Activated CD4-positive, alpha-beta T cell treated with anti-CD3 and anti-CD28 coated beads, Interleukin-10, Interleukin-2, amounts not matched to agents 100 ng/mL and 50 ng/mL, durations not matched to agents 16 hours and 8 hours (primary cell): ENCODE results near the gene DIP2C.
"Not testable (repeated sequence)": the region's sequence is repeated elsewhere in the genome, so short reads cannot be mapped to it uniquely, and the experiment has no call there.

ENCODE experiments used
- DNase-seq: peaks from one replicate; pipeline ENCODE4 v3.0.0-alpha.2; 2020

Gene DIP2C

GRCh38 chr10:590721-591120, 98.7 kb downstream of the DIP2C start:
- no peak for DNase-seq

- DNase-seq = no peak
Measured at GRCh38 chr10:589961-590680, 99.3 kb downstream of the DIP2C start.

- DNase-seq = no peak
Measured at GRCh38 chr10:588246-589165, 101.0 kb downstream of the DIP2C start.

GRCh38 chr10:586716-587115, 102.8 kb downstream of the DIP2C start:
- no peak for DNase-seq

GRCh38 chr10:586151-586550, 103.3 kb downstream of the DIP2C start:
- DNase-seq = no peak

- no peak for DNase-seq
Measured at GRCh38 chr10:585502-585901, 104.0 kb downstream of the DIP2C start.

- not testable (repeated sequence) for DNase-seq
Measured at GRCh38 chr10:584497-585290, 104.8 kb downstream of the DIP2C start.

- DNase-seq = no peak
Measured at GRCh38 chr10:583433-583832, 106.0 kb downstream of the DIP2C start.

- DNase-seq = no peak
Measured at GRCh38 chr10:581776-582330, 107.6 kb downstream of the DIP2C start.

- no peak for DNase-seq
Measured at GRCh38 chr10:580778-581177, 108.7 kb downstream of the DIP2C start.

GRCh38 chr10:576130-576465, 113.4 kb downstream of the DIP2C start:
- DNase-seq = no peak

GRCh38 chr10:575402-576129, 113.9 kb downstream of the DIP2C start:
- no peak for DNase-seq

- DNase-seq = no peak
Measured at GRCh38 chr10:572696-573095, 116.8 kb downstream of the DIP2C start.

- DNase-seq = no peak
Measured at GRCh38 chr10:571688-572451, 117.6 kb downstream of the DIP2C start.

- DNase-seq = no peak
Measured at GRCh38 chr10:571166-571565, 118.3 kb downstream of the DIP2C start.

- DNase-seq = no peak
Measured at GRCh38 chr10:570628-571163, 118.8 kb downstream of the DIP2C start.

GRCh38 chr10:569961-570627, 119.4 kb downstream of the DIP2C start:
- no peak for DNase-seq

GRCh38 chr10:568848-569247, 120.6 kb downstream of the DIP2C start:
- no peak for DNase-seq

GRCh38 chr10:567869-568268, 121.6 kb downstream of the DIP2C start:
- DNase-seq = no peak

- no peak for DNase-seq
Measured at GRCh38 chr10:566241-566885, 123.1 kb downstream of the DIP2C start.
